Left hindlimb (tissue), 1 donor: ENCODE data around the gene ABCC10.
A peak's percentile ranks its signal among the peaks of the same experiment; 100 is the strongest.
"Not testable (repeated sequence)": the region's sequence is repeated elsewhere in the genome, so short reads cannot be mapped to it uniquely, and the experiment has no call there.

Source experiments
- DNase-seq: peaks from one replicate; pipeline ENCODE4 v3.0.0-alpha.2; 2018

The ABCC10 gene

GRCh38 chr6:43408259-43408658 is 19.1 kb upstream of the ABCC10 start:
- DNase-seq = no peak

DNA sequence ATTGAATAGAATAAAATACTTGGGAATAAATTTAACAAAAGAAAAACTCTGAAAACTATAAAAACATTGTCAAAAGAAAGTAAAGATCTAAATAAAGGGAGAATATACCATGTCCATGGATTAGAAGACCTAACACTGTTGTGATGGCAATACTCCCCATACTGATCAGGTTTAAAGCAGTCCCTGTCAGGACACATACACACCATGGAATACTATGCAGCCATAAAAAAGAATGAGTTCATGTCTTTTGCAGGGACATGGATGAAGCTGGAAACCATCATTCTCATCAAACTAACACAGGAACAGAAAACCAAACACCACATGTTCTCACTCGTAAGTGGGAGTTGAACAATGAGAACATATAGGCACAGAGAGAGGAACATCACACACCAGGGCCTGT is 16.6 kb upstream of the ABCC10 start:
- not testable (repeated sequence) for DNase-seq

GRCh38 chr6:43412541-43412940 is 14.8 kb upstream of the ABCC10 start:
- no peak for DNase-seq

DNA sequence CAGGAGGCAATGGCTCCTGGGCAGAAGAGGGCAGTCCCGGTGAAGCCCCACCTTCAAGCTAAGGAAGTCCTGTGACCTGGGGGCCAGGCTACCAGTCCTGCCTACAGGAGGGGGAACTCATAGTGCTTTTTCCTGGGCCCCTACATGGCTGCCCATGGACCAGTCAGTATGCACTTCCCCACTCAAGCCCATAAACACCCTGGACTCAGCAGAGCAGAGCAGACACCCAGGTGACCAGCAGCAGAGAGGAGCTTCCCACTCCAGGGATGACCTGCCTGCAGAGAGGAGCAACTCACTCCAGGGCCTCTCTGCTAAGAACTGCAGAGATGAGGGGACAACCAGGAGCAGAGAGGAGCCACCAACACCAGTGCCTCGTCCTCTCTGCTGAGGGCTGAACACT is 14.3 kb upstream of the ABCC10 start:
- DNase-seq = no peak

GRCh38 chr6:43415275-43415674 is 12.1 kb upstream of the ABCC10 start:
- not testable (repeated sequence) for DNase-seq

- no peak for DNase-seq
These were observed 10.4 kb upstream of the ABCC10 start for GRCh38 chr6:43416935-43417334.

- DNase-seq = no peak
These were observed 7.2 kb upstream of the ABCC10 start for GRCh38 chr6:43420012-43420709.

GRCh38 chr6:43421831-43422230 is 5.5 kb upstream of the ABCC10 start:
- no peak for DNase-seq

GRCh38 chr6:43425083-43425482 is 2.3 kb upstream of the ABCC10 start:
- DNase-seq = not testable (repeated sequence)

DNA sequence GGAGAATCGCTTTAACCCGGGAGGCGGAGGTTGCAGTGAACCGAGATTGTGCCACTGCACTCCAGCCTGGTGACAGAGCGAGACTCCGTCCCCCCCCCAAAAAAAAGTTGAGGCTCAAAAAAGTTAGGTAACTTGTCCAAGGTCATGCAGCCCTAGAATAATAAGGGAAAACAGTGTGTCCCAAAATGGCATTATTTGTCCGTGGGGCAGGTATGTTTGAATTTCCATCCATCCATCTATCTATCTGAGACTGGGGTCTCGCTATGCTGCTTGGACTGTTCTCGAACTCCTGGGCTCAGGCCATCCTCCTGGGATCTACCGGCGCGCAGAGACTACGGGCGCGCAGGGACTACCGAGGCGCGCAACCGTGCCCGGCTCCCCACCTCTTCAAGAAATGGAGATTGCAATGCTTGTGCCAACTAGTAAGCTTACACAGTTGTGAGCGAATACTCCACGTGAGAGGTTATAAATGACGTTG is 374 bp upstream of the ABCC10 start:
- DNase-seq = no peak

DNA sequence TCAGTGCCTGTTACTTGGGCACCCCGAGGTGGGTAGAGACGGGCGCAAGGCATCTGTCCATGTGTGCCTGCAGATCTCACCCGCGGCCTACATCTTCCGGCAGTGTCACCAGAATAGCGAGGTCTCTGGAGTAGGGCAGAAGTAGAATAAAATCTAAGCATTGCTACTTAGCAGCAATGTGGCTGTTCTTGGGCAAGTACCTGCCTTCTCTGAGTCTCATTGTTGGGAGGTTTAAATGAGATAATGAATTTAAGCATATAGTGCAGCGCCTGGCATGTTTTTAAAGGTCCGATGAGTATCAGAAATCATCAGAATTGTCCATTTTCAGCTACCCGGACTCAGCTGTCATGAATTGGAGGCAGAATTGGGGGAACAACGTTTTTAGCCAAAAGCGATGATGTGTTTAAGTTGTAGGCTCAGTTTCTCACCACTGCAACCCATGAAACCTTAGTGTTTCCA is 800 bp downstream of the ABCC10 start:
- no peak for DNase-seq

DNA sequence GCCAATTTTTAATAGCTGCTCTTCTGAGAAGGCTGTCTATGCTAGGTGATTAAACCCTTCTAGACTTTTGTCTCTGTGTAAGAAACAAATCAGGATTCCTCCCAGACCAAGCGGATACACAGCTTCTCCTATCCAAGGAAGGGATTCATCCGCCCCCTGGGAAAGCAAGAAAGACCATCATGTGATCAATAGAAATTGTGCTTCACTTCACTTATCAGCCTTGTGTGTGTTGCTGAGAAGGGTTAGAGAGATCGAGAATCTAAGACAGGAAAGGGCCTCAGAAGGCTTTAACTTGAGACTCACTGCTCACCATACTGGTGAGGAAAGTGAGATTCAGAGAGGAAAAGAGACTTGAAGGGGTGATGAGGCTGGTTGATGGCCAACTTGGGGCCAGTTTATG is 1.5 kb downstream of the ABCC10 start:
- DNase-seq = no peak

DNA sequence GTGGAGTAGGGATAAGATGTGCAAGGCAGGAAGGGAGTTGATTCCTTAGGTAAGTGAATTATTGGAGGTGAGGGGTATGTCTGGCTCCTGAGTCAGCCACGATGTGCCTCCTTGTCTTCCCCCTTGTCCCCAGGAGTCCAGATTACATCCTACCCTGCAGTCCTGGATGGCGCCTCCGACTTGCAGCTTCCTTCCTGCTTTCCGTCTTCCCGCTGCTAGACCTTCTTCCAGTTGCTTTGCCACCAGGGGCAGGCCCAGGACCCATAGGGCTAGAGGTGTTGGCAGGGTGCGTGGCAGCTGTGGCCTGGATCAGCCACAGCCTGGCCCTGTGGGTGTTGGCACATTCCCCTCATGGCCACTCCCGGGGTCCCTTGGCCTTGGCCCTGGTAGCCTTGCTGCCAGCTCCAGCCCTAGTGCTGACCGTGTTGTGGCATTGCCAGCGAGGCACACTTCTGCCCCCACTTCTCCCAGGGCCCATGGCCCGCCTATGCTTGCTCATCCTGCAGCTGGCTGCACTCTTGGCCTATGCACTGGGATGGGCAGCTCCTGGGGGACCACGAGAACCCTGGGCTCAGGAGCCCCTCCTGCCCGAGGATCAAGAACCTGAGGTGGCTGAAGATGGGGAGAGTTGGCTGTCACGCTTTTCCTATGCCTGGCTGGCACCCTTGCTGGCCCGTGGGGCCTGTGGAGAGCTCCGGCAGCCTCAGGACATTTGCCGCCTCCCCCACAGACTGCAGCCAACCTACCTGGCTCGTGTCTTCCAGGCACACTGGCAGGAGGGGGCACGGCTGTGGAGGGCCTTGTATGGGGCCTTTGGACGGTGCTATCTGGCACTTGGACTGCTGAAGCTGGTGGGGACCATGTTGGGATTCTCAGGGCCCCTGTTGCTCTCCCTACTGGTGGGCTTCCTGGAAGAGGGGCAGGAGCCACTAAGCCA is 4.9 kb downstream of the ABCC10 start:
- no peak for DNase-seq

- DNase-seq = no peak
These were observed 5.8 kb downstream of the ABCC10 start for GRCh38 chr6:43433148-43433547.

DNA sequence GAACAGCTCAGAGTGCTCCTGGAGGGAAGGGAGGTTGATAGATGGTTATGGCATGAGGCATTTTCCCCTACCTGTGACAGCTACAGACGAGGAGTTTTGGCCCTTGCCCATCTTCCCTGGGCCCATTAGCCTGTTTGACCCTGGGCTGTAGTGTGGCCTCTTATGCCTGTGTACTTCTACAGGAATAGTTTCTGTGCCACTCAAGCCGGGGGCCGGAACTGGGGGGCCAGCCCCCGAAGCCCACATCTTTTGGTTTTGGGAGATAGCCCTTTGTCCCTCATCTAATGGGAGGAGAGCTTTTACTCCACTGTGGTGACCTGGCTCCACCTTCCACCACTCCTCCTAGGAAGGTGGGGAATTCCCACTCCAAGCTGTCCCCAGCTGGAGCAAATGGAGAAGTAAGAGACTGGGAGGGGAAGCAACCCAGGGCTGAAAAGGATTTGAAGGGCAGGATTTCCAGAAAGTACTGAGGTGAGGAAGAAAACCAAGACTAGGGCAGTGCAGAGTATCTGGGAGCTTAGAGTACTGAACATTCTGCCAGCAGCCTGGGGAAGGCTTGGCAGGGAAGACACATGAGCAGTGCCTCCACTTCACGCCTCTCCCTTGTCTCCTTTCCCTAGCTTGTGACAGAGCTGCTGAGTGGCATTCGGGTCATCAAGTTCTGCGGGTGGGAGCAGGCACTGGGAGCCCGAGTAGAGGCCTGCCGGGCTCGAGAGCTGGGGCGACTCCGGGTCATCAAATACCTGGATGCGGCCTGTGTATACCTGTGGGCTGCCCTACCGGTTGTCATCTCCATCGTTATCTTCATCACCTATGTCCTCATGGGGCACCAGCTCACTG is 6.9 kb downstream of the ABCC10 start:
- DNase-seq = no peak

GRCh38 chr6:43434943-43435342 is 7.6 kb downstream of the ABCC10 start:
- DNase-seq = no peak

- no peak for DNase-seq
These were observed 8.5 kb downstream of the ABCC10 start for GRCh38 chr6:43435682-43436437.

DNA sequence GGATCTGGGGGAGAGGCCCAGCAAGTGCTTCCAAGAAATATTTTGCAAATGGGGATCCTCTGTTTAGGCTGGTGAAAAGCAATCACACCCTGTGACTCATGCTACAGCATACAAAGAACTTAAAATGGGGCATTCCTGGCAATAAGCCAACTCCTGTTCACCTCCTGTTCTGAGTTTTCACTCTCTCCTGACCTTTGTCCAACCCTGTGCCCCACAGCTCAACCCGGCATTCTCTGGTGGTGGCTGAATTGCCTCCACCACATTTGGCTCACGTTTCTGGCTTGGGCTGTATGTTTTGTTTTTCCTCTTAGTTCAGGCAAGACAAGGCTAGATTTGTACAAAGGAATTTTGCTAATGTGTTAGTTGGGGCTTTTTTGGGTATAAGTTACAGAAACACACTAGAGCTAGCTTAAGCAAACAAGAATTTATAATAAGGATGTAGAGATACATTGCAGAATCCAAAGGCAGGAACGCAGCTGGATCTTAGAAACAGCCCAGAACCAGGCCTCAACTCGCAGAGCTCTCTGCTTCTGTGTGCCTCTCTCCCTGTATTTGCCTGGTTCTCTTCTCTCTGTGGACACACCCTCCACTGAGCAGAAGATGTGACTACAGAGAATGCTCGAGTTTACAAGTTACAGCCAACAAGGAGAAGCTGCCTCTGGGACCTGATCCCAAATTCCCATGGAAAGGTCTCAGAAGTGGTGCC is 9.4 kb downstream of the ABCC10 start:
- DNase-seq = peak; percentile 57

- DNase-seq = no peak
These were observed 10.4 kb downstream of the ABCC10 start for GRCh38 chr6:43437700-43438099.

DNA sequence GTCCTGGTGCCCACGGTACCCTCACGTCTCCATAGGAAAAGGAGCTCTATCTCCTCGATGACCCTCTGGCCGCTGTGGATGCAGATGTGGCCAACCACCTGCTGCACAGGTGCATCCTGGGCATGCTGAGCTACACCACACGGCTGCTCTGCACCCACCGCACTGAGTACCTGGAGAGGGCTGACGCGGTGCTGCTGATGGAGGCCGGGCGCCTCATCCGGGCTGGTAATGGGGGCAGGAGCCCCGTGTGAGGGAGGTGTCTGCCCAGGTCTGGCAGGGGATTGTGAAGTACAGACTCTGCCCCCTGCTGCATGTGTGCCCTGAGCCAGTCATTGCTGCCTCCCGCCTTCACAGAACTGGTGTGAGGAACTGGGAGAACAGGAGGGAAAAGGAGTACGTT is 15.6 kb downstream of the ABCC10 start:
- DNase-seq = no peak

- no peak for DNase-seq
These were observed 16.7 kb downstream of the ABCC10 start for GRCh38 chr6:43444036-43444435.

- no peak for DNase-seq
These were observed 17.2 kb downstream of the ABCC10 start for GRCh38 chr6:43444582-43444981.
